ENCODE data around the gene IGFBP2. TPM values are rescaled to one million over a fixed set of nuclear protein-coding genes. Genes with fewer than 3 reads are reported as not detected.

IGFBP2 gene
- total and polyA plus RNA-seq, 9 of the 15 experiments (the other 6 are each of a cell fraction or from before 2014, with no cell fraction given), result 0.93 TPM; not detected in 8

DNA sequence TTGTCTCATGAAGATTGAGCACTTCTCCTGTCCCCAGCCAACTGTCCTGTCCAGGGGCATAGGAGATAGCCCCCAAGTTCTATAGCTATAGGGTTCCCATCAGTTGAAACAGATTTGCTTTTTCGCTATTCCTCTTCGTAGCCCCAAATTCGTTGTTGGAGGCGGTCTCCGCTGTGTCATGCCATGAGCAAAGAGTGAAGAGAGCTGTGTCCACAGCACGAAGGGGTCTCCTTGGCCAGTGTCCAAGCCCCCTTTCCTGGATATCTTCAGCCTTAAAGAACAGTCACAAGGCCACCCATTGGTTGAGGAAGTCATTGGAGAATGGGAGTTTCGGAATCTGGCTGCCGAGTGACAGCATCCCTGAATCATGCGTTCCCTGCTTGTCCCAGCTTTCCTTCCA is 41.2 kb downstream of the IGFBP2 start:
- Histone ChIP-seq H3K9me1 (ENCODE audit: control insufficient read depth, insufficient read depth, low read length) (no peaks in the 10 kb centered on the region), H3K4me3 (no peak overlapping the region), H3K27me3 (ENCODE audit: control insufficient read depth in 2 of 2, insufficient read depth in 2 of 2, low read length in 2 of 2) (peaks cover 4 to 54% of the 10 kb centered on the region in 2 experiments; a peak in 3 of 5 replicates), H3K9me3 (replicated peaks; ENCODE audit: control insufficient read depth, insufficient read depth, low read depth, low read length) (no peaks in the 10 kb centered on the region), H3K79me2 (ENCODE audit: control insufficient read depth, insufficient read depth, low read length) (no peaks in the 10 kb centered on the region), H3K27ac (ENCODE audit: extremely low read depth, low read depth, low read length) (no peak overlapping the region), H3K36me3 (ENCODE audit: control insufficient read depth, insufficient read depth, low read length) (no peaks in the 10 kb centered on the region), H4K20me1 (replicated peaks; ENCODE audit: control insufficient read depth, insufficient read depth, low read length) (no peaks in the 10 kb centered on the region), H3K4me2 (ENCODE audit: insufficient read depth, low read length) (no peak overlapping the region), H3K4me1 (replicated peaks in 1 of 2; ENCODE audit: control insufficient read depth in 2 of 2, insufficient read depth in 2 of 2, low read length in 2 of 2) (no peaks in the 10 kb centered on the region; a peak in 2 of 5 replicates), H3K9ac (ENCODE audit: insufficient read depth in 1 of 2, low read depth in 2 of 2, low read length in 2 of 2) (no peak overlapping the region), H2AFZ (ENCODE audit: low read depth, low read length) (no peak overlapping the region)
- ChIA-PET CTCF (ENCODE audit: low intra/inter-chr PET ratio) (no interaction called here), POLR2A (interaction anchor here (1.0 kb wide), 1 partner anchor 11 kb away, joined by 3 read pairs; no protein-coding TSS in a partner anchor)
- no TSS peak for BruUV-seq (replicated peaks)
- FAIRE-seq, result no peak
- in situ Hi-C loops (cut with MboI), result loop anchor here (25.0 kb wide), 1 partner anchor 462 kb away; no protein-coding TSS in a partner anchor
- WGBS (ENCODE audit: insufficient coverage, low coverage, missing lambda C conversion rate), result 56% methylated on average over 9 of the region's 9 CpGs
- no peak for DNase-seq (ENCODE audit: extremely low read depth in 1 of 4, low spot score in 3 of 4)
- intact Hi-C loops (cut with micrococcal nuclease), result no loop called here
- ATAC-seq, result no peak
- no peak for TF ChIP-seq TBL1XR1 (IDR thresholded peaks at IDR 0.05; ENCODE audit: low read length in 2 of 2)
- TF ChIP-seq, protein P1, sequence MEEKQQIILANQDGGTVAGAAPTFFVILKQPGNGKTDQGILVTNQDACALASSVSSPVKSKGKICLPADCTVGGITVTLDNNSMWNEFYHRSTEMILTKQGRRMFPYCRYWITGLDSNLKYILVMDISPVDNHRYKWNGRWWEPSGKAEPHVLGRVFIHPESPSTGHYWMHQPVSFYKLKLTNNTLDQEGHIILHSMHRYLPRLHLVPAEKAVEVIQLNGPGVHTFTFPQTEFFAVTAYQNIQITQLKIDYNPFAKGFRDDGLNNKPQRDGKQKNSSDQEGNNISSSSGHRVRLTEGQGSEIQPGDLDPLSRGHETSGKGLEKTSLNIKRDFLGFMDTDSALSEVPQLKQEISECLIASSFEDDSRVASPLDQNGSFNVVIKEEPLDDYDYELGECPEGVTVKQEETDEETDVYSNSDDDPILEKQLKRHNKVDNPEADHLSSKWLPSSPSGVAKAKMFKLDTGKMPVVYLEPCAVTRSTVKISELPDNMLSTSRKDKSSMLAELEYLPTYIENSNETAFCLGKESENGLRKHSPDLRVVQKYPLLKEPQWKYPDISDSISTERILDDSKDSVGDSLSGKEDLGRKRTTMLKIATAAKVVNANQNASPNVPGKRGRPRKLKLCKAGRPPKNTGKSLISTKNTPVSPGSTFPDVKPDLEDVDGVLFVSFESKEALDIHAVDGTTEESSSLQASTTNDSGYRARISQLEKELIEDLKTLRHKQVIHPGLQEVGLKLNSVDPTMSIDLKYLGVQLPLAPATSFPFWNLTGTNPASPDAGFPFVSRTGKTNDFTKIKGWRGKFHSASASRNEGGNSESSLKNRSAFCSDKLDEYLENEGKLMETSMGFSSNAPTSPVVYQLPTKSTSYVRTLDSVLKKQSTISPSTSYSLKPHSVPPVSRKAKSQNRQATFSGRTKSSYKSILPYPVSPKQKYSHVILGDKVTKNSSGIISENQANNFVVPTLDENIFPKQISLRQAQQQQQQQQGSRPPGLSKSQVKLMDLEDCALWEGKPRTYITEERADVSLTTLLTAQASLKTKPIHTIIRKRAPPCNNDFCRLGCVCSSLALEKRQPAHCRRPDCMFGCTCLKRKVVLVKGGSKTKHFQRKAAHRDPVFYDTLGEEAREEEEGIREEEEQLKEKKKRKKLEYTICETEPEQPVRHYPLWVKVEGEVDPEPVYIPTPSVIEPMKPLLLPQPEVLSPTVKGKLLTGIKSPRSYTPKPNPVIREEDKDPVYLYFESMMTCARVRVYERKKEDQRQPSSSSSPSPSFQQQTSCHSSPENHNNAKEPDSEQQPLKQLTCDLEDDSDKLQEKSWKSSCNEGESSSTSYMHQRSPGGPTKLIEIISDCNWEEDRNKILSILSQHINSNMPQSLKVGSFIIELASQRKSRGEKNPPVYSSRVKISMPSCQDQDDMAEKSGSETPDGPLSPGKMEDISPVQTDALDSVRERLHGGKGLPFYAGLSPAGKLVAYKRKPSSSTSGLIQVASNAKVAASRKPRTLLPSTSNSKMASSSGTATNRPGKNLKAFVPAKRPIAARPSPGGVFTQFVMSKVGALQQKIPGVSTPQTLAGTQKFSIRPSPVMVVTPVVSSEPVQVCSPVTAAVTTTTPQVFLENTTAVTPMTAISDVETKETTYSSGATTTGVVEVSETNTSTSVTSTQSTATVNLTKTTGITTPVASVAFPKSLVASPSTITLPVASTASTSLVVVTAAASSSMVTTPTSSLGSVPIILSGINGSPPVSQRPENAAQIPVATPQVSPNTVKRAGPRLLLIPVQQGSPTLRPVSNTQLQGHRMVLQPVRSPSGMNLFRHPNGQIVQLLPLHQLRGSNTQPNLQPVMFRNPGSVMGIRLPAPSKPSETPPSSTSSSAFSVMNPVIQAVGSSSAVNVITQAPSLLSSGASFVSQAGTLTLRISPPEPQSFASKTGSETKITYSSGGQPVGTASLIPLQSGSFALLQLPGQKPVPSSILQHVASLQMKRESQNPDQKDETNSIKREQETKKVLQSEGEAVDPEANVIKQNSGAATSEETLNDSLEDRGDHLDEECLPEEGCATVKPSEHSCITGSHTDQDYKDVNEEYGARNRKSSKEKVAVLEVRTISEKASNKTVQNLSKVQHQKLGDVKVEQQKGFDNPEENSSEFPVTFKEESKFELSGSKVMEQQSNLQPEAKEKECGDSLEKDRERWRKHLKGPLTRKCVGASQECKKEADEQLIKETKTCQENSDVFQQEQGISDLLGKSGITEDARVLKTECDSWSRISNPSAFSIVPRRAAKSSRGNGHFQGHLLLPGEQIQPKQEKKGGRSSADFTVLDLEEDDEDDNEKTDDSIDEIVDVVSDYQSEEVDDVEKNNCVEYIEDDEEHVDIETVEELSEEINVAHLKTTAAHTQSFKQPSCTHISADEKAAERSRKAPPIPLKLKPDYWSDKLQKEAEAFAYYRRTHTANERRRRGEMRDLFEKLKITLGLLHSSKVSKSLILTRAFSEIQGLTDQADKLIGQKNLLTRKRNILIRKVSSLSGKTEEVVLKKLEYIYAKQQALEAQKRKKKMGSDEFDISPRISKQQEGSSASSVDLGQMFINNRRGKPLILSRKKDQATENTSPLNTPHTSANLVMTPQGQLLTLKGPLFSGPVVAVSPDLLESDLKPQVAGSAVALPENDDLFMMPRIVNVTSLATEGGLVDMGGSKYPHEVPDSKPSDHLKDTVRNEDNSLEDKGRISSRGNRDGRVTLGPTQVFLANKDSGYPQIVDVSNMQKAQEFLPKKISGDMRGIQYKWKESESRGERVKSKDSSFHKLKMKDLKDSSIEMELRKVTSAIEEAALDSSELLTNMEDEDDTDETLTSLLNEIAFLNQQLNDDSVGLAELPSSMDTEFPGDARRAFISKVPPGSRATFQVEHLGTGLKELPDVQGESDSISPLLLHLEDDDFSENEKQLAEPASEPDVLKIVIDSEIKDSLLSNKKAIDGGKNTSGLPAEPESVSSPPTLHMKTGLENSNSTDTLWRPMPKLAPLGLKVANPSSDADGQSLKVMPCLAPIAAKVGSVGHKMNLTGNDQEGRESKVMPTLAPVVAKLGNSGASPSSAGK (IDR thresholded peaks at IDR 0.05), result no peak
